Smooth muscle cell (in vitro differentiated cells): ENCODE measurements around the gene LHFPL4. TPM values are rescaled to one million over a fixed set of nuclear protein-coding genes. Genes with fewer than 3 reads are reported as not detected.
A peak's percentile ranks its signal among the peaks of the same experiment; 100 is the strongest.

Experiments used
- DNase-seq: peaks from one replicate; lab custom pipeline; 2025; ENCODE audit not compliant: unreplicated experiment; lab: John Stamatoyannopoulos, UW
- H2AFZ ChIP-seq: fragments of 200-600 bp; sonication (generic); 2 replicates; pipeline ENCODE4 v1.6.0; 2016; ENCODE audit warnings: antibody characterized with exemption, low read depth, mild to moderate bottlenecking
- H3F3A ChIP-seq: fragments of 200-600 bp; sonication (generic); 2 replicates; pipeline ENCODE4 v1.6.0; 2017; ENCODE audit warnings: antibody characterized with exemption, low read depth
- H3K27ac ChIP-seq: fragments of 200-600 bp; sonication (generic); 2 replicates; pipeline ENCODE4 v1.5.1; 2016; ENCODE audit warnings: low read depth, mild to moderate bottlenecking
- H3K27me3 ChIP-seq: fragments of 200-600 bp; sonication (generic); 2 replicates; pipeline ENCODE4 v1.6.1; 2016; ENCODE audit warnings: low read depth, mild to moderate bottlenecking
- H3K36me3 ChIP-seq: fragments of 200-600 bp; sonication (generic); 2 replicates; pipeline ENCODE4 v1.5.1; 2016; ENCODE audit warnings: low read depth
- H3K4me1 ChIP-seq: fragments of 200-600 bp; sonication (generic); 2 replicates; pipeline ENCODE4 v1.5.1; 2016; ENCODE audit warnings: low read depth
- H3K4me2 ChIP-seq: fragments of 200-600 bp; sonication (generic); 2 replicates; pipeline ENCODE4 v1.6.0; 2016; ENCODE audit warnings: mild to moderate bottlenecking
- H3K4me3 ChIP-seq: fragments of 200-600 bp; sonication (generic); 2 replicates; pipeline ENCODE4 v1.5.1; 2016; ENCODE audit warnings: mild to moderate bottlenecking
- H3K79me2 ChIP-seq: fragments of 200-600 bp; sonication (generic); 2 replicates; pipeline ENCODE4 v1.6.0; 2016; ENCODE audit warnings: low read depth, mild to moderate bottlenecking
- H3K9ac ChIP-seq: fragments of 200-600 bp; sonication (generic); 2 replicates; pipeline ENCODE4 v1.6.0; 2016; ENCODE audit warnings: low read depth
- H3K9me3 ChIP-seq: fragments of 200-600 bp; sonication (generic); replicated peaks from 2 replicates; pipeline ENCODE4 v1.5.1; 2016; ENCODE audit warnings: low read depth
- H4K20me1 ChIP-seq: fragments of 200-600 bp; sonication (generic); 2 replicates; pipeline ENCODE4 v1.6.0; 2016; ENCODE audit warnings: low read depth
- WGBS: methylation state at CpG from one replicate; pipeline ENCODE4 v1.1.7; 2016; ENCODE audit warnings: low lambda C conversion rate; 5-methylcytosine and 5-hydroxymethylcytosine counted together
- polyA plus RNA-seq: library from polyadenylated mRNA; unstranded; fragments of >200 nt; fragmentation: Nextera tagmentation; extraction: Ambion mirVana; gene quantifications from 2 replicates; pipeline ENCODE4 v1.2.1, GENCODE V29; 2016
- total RNA-seq: library from RNA; depleted of rRNA; stranded (reverse); fragments of >200 nt; gene quantifications from 2 replicates; pipeline ENCODE4 v1.2.3, GENCODE V29; 2014
- TF ChIP-seq, protein P1 (sequence below): fragments of 200-600 bp; sonication (generic); IDR thresholded peaks from 2 replicates; pipeline ENCODE4 v1.5.1; 2017; ENCODE audit warnings: borderline replicate concordance, mild to moderate bottlenecking, antibody characterized with exemption; ENCODE audit not compliant: insufficient read depth, poor library complexity, severe bottlenecking

The LHFPL4 gene
- total and polyA plus RNA-seq, 2 experiments from 2014 or later: 0.08 TPM; not detected in 1

DNA sequence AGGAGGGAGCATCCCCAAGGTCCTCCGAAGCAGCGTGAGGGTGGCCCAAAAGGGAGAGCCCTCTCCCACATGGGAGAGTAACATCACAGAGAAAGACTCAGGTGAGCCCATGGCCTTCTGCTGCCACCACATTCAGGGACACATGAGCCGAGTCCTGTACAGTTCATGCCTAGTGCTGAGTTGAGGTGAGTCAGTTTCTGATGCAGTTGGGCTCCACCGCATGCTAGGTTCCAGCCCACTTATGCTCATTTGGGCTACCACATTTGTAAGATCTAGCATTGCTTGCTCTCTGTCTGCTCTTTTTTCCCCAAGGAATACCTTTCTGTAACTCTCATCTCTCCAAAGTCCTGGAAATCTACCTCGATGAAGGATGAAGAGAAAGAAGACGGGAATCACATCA lies 79.1 kb downstream of the LHFPL4 start:
- Histone ChIP-seq H2AFZ (no peak overlapping the region), H3K27me3 (no peaks in the 10 kb centered on the region), H3K4me1 (no peaks in the 10 kb centered on the region), H3K27ac (no peak overlapping the region), H3K9ac (no peak overlapping the region), H3K4me3 (no peak overlapping the region), H3K36me3 (peaks cover 60% of the 10 kb centered on the region), H3F3A (peaks cover 12% of the 10 kb centered on the region), H3K9me3 (no peaks in the 10 kb centered on the region), H4K20me1 (peaks cover 91% of the 10 kb centered on the region), H3K4me2 (no peak overlapping the region), H3K79me2 (peaks cover 26% of the 10 kb centered on the region)
- WGBS: 96% methylated on average over 6 of the region's 6 CpGs
- TF ChIP-seq, protein P1, sequence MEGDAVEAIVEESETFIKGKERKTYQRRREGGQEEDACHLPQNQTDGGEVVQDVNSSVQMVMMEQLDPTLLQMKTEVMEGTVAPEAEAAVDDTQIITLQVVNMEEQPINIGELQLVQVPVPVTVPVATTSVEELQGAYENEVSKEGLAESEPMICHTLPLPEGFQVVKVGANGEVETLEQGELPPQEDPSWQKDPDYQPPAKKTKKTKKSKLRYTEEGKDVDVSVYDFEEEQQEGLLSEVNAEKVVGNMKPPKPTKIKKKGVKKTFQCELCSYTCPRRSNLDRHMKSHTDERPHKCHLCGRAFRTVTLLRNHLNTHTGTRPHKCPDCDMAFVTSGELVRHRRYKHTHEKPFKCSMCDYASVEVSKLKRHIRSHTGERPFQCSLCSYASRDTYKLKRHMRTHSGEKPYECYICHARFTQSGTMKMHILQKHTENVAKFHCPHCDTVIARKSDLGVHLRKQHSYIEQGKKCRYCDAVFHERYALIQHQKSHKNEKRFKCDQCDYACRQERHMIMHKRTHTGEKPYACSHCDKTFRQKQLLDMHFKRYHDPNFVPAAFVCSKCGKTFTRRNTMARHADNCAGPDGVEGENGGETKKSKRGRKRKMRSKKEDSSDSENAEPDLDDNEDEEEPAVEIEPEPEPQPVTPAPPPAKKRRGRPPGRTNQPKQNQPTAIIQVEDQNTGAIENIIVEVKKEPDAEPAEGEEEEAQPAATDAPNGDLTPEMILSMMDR: no peak
- DNase-seq: no peak

DNA sequence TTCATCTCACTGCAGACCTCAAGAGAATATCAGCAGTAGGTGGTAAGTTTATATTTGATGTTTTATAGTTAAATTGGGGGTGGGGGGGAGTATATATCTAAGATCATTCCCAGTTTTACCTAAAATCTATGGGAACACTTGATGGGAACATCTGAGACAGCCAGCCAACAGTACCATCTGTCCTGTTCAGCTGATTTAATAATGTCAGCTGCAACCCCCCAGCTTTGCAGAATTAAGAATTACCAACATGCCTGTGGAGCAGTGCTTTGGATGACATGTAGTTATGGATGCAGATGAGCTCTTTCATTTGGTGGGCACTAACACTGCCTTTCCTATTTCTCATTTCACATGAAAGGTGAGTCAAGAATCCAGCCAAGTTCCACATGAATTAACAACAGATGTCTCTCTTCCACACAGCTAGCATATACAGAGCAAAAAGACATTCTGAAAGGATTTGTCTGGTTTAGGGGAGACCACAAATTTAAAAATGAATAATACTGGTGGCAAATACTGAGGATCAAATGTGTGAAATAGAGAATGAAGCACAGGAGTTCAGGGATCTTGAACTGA lies 80.0 kb downstream of the LHFPL4 start:
- H3K9ac ChIP-seq: no peak overlapping the region
- H2AFZ ChIP-seq: no peak overlapping the region
- H3F3A ChIP-seq: peaks cover 9% of the 10 kb centered on the region
- H4K20me1 ChIP-seq: peaks cover 91% of the 10 kb centered on the region
- peaks cover 60% of the 10 kb centered on the region for H3K36me3 ChIP-seq
- H3K79me2 ChIP-seq: peaks cover 31% of the 10 kb centered on the region
- H3K27me3 ChIP-seq: no peaks in the 10 kb centered on the region
- DNase-seq: no peak
- no peak overlapping the region for H3K4me2 ChIP-seq
- H3K4me3 ChIP-seq: no peak overlapping the region
- H3K4me1 ChIP-seq: no peaks in the 10 kb centered on the region
- peak overlapping the region; percentile 36 for H3K27ac ChIP-seq
- no peaks in the 10 kb centered on the region for H3K9me3 ChIP-seq
- TF ChIP-seq, protein P1: no peak

DNA sequence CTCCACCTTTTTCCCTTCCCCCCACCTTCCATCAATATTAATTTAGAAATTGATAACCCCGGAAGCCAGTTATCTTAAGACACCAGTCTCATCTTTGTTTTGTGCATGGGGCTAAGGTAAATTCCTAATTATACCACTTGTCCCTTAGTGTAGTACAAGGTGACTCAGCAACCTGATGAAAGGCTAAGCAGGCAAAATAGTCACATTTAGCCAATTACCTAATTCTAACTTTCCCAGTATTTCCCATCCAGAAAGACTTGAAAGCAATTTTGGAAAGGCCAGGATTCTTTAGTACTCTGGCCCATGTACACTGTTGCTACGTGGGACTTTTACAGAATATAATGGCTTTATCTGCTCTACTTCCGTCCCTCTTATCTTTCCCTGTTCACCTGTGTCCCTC lies 83.6 kb downstream of the LHFPL4 start:
- Histone ChIP-seq H3K79me2 (peaks cover 52% of the 10 kb centered on the region), H3K27ac (no peak overlapping the region), H3K9me3 (no peaks in the 10 kb centered on the region), H3F3A (no peaks in the 10 kb centered on the region), H3K4me3 (no peak overlapping the region), H3K27me3 (no peaks in the 10 kb centered on the region), H3K4me2 (no peak overlapping the region), H2AFZ (no peak overlapping the region), H3K36me3 (peaks cover 57% of the 10 kb centered on the region), H4K20me1 (peaks cover 88% of the 10 kb centered on the region), H3K9ac (no peak overlapping the region), H3K4me1 (no peaks in the 10 kb centered on the region)
- no peak for DNase-seq
- TF ChIP-seq, protein P1: no peak
- WGBS: 90% methylated on average over 3 of the region's 3 CpGs

DNA sequence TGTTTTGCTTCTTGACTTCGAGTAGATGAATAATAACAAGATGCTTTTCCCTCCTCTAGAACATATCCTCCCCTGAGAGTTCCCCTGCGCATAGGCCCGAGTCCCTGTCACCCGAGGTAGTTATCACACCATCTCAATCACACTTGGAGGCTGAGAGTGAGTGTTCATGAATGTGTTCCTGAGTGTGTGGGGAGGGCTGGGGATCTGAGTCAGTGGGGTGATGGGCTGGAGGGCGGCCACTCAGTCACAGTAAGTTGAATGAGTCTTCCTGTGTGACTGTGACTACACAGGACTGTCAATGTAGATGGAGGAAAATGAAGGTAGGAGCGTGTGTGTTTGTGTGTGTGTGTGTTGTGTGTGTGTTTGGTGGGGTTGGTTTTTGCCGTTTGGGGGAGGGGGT lies 85.2 kb downstream of the LHFPL4 start:
- peaks cover 52% of the 10 kb centered on the region for H3K79me2 ChIP-seq
- no peaks in the 10 kb centered on the region for H3K27me3 ChIP-seq
- H3K27ac ChIP-seq: peak overlapping the region; percentile 7
- H3K36me3 ChIP-seq: peaks cover 43% of the 10 kb centered on the region
- no peak overlapping the region for H3K4me3 ChIP-seq
- TF ChIP-seq, protein P1: no peak
- H3F3A ChIP-seq: no peaks in the 10 kb centered on the region
- peaks cover 94% of the 10 kb centered on the region for H4K20me1 ChIP-seq
- no peak for DNase-seq
- 85% methylated on average over 7 of the region's 7 CpGs for WGBS
- no peak overlapping the region for H2AFZ ChIP-seq
- no peaks in the 10 kb centered on the region for H3K9me3 ChIP-seq
- no peak overlapping the region for H3K9ac ChIP-seq
- no peaks in the 10 kb centered on the region for H3K4me1 ChIP-seq
- no peak overlapping the region for H3K4me2 ChIP-seq
